IPS-20b (cell line): ENCODE results near the gene RNU2-63P.

ENCODE experiments used
- H3K27ac ChIP-seq: one replicate; pipeline ENCODE4 v1.5.1; 2013; ENCODE audit warnings: low read length
- H3K27me3 ChIP-seq: 2 replicates; pipeline ENCODE4 v1.6.1; 2013; ENCODE audit warnings: mild to moderate bottlenecking, low read length, inconsistent platforms; ENCODE audit not compliant: insufficient read depth
- H3K36me3 ChIP-seq: 2 replicates; pipeline ENCODE4 v1.6.1; 2013; ENCODE audit warnings: low read depth, mild to moderate bottlenecking, inconsistent platforms, low read length, moderate library complexity; ENCODE audit not compliant: insufficient read depth
- H3K4me1 ChIP-seq: 2 replicates; pipeline ENCODE4 v1.6.1; 2013; ENCODE audit warnings: mild to moderate bottlenecking, control low read depth, inconsistent platforms, low read length, moderate library complexity; ENCODE audit not compliant: insufficient read depth
- H3K4me3 ChIP-seq: 2 replicates; pipeline ENCODE4 v1.5.1; 2013; ENCODE audit warnings: mild to moderate bottlenecking, low read length, inconsistent platforms
- H3K9ac ChIP-seq: 2 replicates; pipeline ENCODE4 v1.6.1; 2013; ENCODE audit warnings: low read depth, mild to moderate bottlenecking, inconsistent platforms, low read length, moderate library complexity
- H3K9me3 ChIP-seq: 2 replicates; pipeline ENCODE4 v1.6.1; 2013; ENCODE audit warnings: mild to moderate bottlenecking, low read depth, low read length, inconsistent platforms; ENCODE audit not compliant: insufficient read depth

RNU2-63P gene

DNA sequence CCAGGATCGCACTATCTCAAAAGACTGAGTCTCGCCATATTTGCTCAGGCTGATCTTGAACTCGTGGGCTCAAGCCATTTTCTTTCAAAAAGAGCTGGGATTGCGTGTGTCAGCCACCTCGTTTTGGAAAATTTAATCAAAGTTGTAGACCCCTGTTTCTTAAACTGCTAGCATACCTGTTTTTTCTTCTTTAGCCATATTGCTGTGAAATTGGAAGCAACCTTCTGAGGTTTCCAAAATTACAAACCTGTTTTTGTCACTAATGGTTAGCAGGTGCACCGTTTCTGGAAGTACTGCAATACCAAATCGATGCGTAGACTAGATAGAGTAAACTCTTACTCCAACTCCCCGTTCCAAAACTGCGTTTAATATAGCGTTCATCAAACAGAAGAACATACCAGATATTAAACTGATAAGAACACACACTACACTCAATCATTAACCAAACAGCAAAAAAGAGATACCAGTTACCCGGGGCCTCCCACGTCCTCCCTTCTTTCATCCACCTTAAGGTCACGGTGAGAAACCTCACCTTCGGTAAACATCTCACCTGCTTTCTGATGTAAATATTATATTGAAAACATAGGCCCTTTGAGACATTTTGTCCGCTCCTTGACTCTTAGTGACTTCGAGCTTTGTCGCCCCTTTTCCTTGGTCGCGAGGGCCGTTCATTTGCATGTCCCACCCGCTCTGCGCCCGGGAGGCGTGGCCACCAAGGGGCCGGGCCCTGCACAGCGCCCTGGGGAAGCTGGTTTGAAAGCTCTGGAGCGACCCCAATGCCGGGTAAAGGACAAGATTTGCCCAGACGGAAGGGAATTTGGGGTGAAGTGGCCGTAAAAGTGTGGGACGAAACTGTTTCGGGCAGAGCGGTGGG lies at the start of gene RNU2-63P:
Gene RNU2-63P (minus strand): TSS at position 462 of the 874 bp plus-strand sequence.
- Histone ChIP-seq H3K27me3 (peaks cover 6% of the 10 kb centered on the region; the same call in 1 of the 2 replicates), H3K36me3 (no peaks in the 10 kb centered on the region), H3K9me3 (no peaks in the 10 kb centered on the region), H3K4me1 (peaks cover 16% of the 10 kb centered on the region), H3K4me3 (peak within 1 kb of the TSS; percentile 74), H3K27ac (peak within 1 kb of the TSS; percentile 26), H3K9ac (peak within 1 kb of the TSS; percentile 93)

DNA sequence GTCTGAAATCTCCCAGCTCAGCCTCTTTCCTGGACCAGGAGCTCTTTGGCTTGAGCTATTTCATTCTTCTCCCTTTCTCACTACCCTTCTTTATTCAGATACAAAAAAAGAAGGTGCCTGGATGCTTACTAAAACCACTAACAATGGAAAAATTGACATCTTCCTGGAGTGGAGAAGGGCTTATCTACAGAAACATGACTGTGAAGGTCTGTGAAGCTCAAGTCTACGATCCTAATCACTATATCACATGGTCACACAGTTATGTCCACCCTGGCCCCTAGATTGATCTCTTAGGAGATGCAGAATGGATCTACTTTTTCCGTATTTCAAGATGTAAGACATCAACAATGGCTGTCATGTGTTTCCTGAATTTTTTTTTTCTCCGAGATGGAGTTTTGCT lies 44.9 kb upstream of the RNU2-63P start:
- no peaks in the 10 kb centered on the region; the same call in 1 of the 2 replicates for H3K4me1 ChIP-seq
- no peak overlapping the region for H3K27ac ChIP-seq
- no peak overlapping the region for H3K4me3 ChIP-seq

DNA sequence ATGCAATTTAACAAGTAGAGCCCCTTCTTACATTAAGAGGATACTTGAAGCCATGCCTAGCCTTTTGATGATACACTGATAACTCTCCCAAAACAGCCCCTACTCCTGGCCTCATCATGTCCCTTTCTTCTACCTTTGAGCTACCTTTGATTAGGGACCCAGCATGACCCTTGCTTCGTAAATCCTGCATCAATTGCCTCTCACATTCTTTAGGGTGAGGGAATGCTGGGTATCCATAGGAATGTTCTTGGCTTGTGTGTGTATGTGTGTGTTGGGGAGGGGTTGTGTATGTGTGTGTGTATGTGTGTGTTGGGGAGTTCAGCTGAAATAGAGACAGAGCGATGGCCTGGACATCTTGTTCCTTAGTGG lies 44.5 kb upstream of the RNU2-63P start:
- no peak overlapping the region for H3K27ac ChIP-seq
- no peaks in the 10 kb centered on the region for H3K9me3 ChIP-seq
- peaks cover 4% of the 10 kb centered on the region; the same call in 1 of the 2 replicates for H3K4me1 ChIP-seq
- H3K27me3 ChIP-seq: no peaks in the 10 kb centered on the region
- H3K9ac ChIP-seq: no peak overlapping the region
- H3K4me3 ChIP-seq: no peak overlapping the region
- H3K36me3 ChIP-seq: no peaks in the 10 kb centered on the region

More for the DNA sequence above, 44.9 kb upstream of the RNU2-63P start:
- Histone ChIP-seq H3K27me3 (no peaks in the 10 kb centered on the region), H3K36me3 (no peaks in the 10 kb centered on the region), H3K9me3 (no peaks in the 10 kb centered on the region), H3K9ac (no peak overlapping the region)

DNA sequence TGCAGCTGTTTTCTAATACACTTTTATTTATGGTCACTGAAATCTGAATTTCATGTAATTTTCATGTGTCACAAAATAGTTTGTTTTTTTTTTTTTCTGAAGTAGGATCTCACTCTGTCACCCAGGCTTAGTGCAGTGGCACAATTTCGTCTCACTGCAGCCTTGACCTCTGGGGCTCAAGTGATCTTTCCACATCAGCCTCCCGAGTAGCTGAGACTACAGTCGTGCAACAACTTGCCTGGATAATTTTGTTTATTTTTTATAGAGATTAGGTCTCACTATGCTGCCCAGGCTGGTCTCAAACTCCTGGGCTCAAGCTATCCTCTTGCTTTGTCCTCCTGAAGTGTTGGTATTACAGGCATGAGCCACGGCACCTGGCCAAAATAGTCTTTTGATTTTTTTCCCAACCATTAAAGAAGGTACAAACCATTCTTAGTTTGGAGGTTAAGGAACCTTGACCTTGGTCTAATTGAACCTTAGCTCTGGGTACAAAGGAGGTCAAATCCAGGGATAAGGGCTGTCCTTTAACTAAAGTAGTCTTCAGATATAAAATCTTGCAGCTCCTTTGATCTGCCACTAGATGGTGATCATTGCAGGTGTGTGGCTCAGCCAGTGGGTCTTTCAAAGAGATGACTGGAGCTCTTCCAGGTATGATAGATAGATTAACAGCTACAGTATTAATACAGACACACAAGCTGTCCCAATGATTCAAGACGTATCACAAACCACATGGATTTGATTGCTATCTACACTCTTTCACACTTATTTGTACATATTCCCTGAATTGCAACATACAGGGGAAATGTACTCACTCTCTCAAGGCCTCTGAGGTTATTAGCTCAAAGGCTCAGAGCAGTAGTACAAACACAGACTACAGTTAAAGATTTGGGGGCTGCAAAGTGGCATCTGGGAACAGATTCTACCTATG lies 43.9 kb upstream of the RNU2-63P start:
- no peaks in the 10 kb centered on the region for H3K36me3 ChIP-seq
- no peak overlapping the region for H3K4me3 ChIP-seq
- no peak overlapping the region for H3K27ac ChIP-seq
- no peaks in the 10 kb centered on the region for H3K27me3 ChIP-seq
- H3K9ac ChIP-seq: no peak overlapping the region
- no peaks in the 10 kb centered on the region for H3K9me3 ChIP-seq
- H3K4me1 ChIP-seq: peaks cover 4% of the 10 kb centered on the region; the same call in 1 of the 2 replicates

DNA sequence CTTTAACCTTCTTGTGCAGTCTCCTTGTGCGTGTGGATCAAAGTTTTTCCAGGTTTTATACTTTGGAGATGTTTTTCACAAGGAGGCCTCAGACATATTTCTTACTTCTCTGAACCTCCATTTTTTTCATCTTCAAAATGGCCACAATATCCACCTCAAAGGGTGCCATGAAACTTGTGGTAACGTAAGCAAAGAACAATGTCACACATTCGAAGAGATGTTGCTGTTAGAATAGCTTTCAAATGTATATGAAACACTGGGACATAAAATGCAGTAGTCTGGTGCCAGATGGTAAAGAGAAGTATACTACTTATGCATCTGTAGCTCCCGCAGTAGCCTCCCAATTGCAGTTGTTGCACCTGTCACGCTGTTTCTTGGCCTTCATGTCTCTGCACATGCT lies 41.8 kb upstream of the RNU2-63P start:
- H3K4me1 ChIP-seq: peaks cover 8% of the 10 kb centered on the region; the same call in 1 of the 2 replicates
- H3K4me3 ChIP-seq: no peak overlapping the region
- no peak overlapping the region for H3K27ac ChIP-seq
- H3K36me3 ChIP-seq: peaks cover 3% of the 10 kb centered on the region; the same call in 1 of the 2 replicates
- H3K9me3 ChIP-seq: no peaks in the 10 kb centered on the region
- H3K9ac ChIP-seq: no peak overlapping the region
- H3K27me3 ChIP-seq: no peaks in the 10 kb centered on the region

DNA sequence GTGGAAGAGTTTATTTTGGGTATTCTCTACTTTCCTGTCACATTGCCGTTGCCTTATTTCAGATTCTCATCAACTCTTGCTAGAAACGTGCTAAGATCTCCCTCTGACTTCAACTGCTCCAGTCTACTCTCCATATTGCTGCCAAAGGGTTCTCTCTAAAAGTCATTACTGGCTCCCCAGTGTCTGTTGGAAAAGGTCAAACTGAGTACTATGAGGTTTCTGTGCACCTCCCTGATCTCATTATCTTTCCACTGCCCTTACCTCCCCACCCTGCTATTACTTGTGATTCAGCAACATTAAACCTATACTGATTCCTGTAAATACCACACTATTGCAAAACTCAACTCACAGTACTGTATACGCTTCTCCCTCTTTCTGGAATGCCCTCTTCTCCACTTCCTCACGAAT lies 41.1 kb upstream of the RNU2-63P start:
- H3K9ac ChIP-seq: no peak overlapping the region
- H3K27me3 ChIP-seq: no peaks in the 10 kb centered on the region
- no peaks in the 10 kb centered on the region for H3K9me3 ChIP-seq
- no peak overlapping the region for H3K4me3 ChIP-seq
- H3K36me3 ChIP-seq: peaks cover 10% of the 10 kb centered on the region; the same call in 1 of the 2 replicates
- no peak overlapping the region for H3K27ac ChIP-seq
- H3K4me1 ChIP-seq: peaks cover 8% of the 10 kb centered on the region; the same call in 1 of the 2 replicates

DNA sequence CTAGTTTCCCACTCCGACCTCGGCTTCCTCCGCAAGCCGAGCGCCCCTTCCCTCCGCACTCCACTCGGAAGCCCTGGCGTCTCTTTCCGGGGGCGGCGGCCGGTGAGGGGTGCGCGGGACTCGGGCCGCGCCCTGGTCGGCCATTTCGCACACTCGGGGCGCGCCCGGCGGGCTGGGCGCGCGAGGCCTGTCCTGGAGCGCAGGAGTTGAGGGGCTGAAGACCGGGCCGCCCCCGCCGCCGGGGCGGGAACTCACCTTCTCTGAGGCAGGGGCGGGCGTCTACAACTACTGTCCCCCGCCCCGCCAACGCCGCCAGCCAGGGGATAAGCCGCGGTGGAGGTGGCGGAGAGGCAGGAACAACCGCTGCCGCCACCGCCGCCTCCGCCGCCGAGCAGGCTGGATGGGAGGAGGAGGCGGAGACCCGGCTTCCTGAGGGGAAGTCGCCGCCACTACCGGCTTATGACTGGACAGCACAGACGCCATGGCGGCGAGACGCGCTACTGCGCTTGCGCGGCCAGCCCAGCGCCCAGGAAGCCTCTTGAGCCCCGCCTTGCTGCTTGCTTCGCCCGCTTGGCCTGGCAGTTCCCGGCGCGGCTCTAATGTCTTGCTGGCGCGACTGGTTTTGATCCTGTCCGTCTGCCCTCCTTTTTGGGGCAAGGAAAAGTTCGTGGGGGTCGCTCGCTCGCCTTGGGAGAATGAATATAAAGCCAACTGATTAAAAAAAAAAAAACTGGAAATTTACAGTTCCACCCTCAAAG lies 39.2 kb upstream of the RNU2-63P start, which contains the start of gene KRCC1:
Gene KRCC1 (minus strand): TSS at position 413 of the 758 bp plus-strand sequence. CDS start 27,220 bp downstream, outside the sequence.
- Histone ChIP-seq H3K27me3 (no peaks in the 10 kb centered on the region), H3K9me3 (no peaks in the 10 kb centered on the region), H3K9ac (peak within 1 kb of the TSS; percentile 92), H3K4me3 (peak within 1 kb of the TSS; percentile 88), H3K27ac (peak within 1 kb of the TSS; percentile 82), H3K36me3 (peaks cover 13% of the 10 kb centered on the region; the same call in 1 of the 2 replicates), H3K4me1 (peaks cover 8% of the 10 kb centered on the region; the same call in 1 of the 2 replicates)

DNA sequence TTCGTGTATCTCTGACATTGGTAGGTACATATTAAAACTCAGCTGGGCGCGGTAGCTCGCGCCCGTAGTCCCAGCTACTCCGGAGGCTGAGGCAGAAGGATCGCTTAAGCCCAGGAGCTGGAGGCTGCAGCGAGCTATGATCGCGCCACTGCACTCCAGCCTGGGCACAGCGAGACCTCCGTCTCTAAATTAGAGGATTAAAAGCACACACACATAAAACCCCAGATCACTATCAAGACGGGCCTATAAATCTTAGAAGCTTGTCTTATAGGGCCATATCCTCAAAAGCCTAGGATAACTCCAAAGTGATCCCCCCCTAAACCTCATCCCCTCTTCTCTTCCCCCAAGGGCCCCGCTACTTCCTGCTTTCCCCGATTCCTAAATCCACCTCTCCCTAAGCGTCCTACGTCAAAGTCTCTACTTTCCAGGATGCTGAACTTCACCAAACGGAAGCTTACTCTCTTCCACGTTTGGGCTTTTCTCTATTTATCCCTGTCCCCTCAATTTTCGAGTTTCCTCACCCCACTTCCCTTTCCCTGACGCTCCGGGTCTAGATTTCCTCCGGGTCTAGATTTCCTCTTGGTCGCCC lies 38.5 kb upstream of the RNU2-63P start:
- Histone ChIP-seq H3K27me3 (no peaks in the 10 kb centered on the region), H3K4me1 (peaks cover 8% of the 10 kb centered on the region; the same call in 1 of the 2 replicates), H3K9me3 (no peaks in the 10 kb centered on the region), H3K9ac (peak overlapping the region; percentile 92), H3K36me3 (peaks cover 13% of the 10 kb centered on the region; the same call in 1 of the 2 replicates), H3K27ac (peak overlapping the region; percentile 82), H3K4me3 (peak overlapping the region; percentile 88)

DNA sequence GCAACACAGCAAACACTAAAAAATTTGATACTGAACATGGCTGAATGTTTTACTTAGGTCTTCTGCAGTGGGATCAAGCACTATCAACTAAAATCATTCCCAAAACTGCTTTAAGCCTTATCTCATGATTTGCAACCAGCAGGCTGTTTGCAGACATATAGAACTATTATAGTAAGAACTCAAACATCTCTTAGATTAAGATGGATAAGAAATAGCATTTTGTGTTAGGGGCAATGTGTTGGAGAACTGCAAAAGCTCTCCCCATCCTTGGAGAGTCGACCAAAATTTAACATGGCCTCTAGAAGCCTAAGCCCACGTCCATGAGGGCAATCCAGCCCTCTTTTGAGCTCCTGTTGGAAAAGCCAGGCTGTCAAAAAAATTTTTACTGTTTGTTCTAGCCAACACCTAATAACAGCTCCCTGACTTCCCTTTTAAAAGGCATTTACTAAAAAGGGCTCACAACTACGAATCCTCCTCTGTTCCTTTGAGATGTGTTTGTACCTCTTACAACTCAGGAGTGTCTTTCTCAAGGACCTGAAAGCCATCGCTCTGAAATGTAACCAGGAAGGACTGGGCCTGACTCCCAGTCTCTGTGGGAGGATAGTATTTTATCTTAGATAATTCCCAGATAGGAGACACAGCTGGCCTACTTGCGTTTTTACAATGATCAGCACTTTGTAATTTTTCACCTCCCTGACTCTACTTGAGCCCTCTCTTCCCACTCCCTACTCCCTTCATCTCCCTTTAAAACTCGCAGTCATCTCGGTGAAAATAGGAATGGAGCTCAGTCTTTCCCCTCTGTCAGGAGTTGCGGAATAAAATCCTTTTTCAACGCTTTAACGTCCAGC lies 37.8 kb upstream of the RNU2-63P start:
- H3K27me3 ChIP-seq: no peaks in the 10 kb centered on the region
- H3K4me3 ChIP-seq: peak overlapping the region; percentile 88
- H3K27ac ChIP-seq: peak overlapping the region; percentile 82
- H3K4me1 ChIP-seq: peaks cover 8% of the 10 kb centered on the region; the same call in 1 of the 2 replicates
- H3K9ac ChIP-seq: peak overlapping the region; percentile 92; the same call in 1 of the 2 replicates
- no peaks in the 10 kb centered on the region for H3K9me3 ChIP-seq
- H3K36me3 ChIP-seq: peaks cover 13% of the 10 kb centered on the region; the same call in 1 of the 2 replicates

DNA sequence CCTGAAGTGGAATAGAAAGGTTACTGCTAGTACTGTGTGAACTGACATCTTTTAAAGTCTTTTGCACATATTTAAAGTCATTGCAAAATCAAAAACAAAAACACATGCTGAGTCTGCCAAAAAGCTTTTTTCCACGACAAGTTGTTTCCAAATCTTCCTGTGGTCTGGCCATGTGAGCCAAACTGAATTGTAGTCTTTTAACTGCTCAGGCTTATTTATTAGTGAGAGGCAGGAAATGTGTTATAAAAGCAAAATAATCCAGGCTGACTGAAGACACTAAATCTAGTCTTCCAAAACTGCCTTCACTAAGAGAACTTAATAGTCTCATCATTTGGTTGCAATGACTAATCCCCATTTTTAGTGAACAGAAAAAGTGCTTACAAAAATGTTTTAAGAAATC lies 36.9 kb upstream of the RNU2-63P start:
- no peak overlapping the region for H3K27ac ChIP-seq
- H3K4me1 ChIP-seq: peaks cover 8% of the 10 kb centered on the region; the same call in 1 of the 2 replicates
- peaks cover 13% of the 10 kb centered on the region; the same call in 1 of the 2 replicates for H3K36me3 ChIP-seq
- no peaks in the 10 kb centered on the region for H3K27me3 ChIP-seq
- H3K4me3 ChIP-seq: no peak overlapping the region
- H3K9me3 ChIP-seq: no peaks in the 10 kb centered on the region
- no peak overlapping the region; the same call in 1 of the 2 replicates for H3K9ac ChIP-seq
